Mesothelial cell of epicardium (in vitro differentiated cells): ENCODE data around the gene PREX1. TPM values are rescaled to one million over a fixed set of nuclear protein-coding genes. Genes with fewer than 3 reads are reported as not detected.

Experiments used
- DNase-seq, 2 experiments: peaks; one replicate each; pipeline ENCODE4 v3.0.0; 2021; ENCODE audit warnings: low spot score in 2 of 2; ENCODE audit not compliant: unreplicated experiment in 2 of 2
- H3K27ac Mint-ChIP-seq: 2 replicates; pipeline ENCODE4 v1.8.0; 2021; ENCODE audit warnings: mixed read lengths
- H3K27me3 Mint-ChIP-seq: 2 replicates; pipeline ENCODE4 v1.8.0; 2021; ENCODE audit warnings: low read depth, mixed read lengths
- H3K36me3 Mint-ChIP-seq: 2 replicates; pipeline ENCODE4 v1.8.0; 2021; ENCODE audit warnings: mixed read lengths
- H3K4me1 Mint-ChIP-seq: 2 replicates; pipeline ENCODE4 v1.8.0; 2021; ENCODE audit warnings: mixed read lengths
- H3K4me3 Mint-ChIP-seq: 2 replicates; pipeline ENCODE4 v1.8.0; 2021; ENCODE audit warnings: mild to moderate bottlenecking, moderate library complexity, mixed read lengths
- H3K9me3 Mint-ChIP-seq: 2 replicates; pipeline ENCODE4 v1.8.0; 2021; ENCODE audit warnings: mixed read lengths
- total RNA-seq: library from RNA; stranded (reverse); gene quantifications from 3 replicates; pipeline ENCODE4 v1.2.1, GENCODE V29; 2021
- TF ChIP-seq, protein P1 (sequence below): fragments of 200-600 bp; sonication (generic); IDR thresholded peaks from one replicate; pipeline ENCODE4 v1.5.0; 2021; ENCODE audit warnings: antibody characterized with exemption; ENCODE audit not compliant: unreplicated experiment

Gene PREX1
- total RNA-seq, 1 donor from 2014 or later = 8.3 TPM

DNA sequence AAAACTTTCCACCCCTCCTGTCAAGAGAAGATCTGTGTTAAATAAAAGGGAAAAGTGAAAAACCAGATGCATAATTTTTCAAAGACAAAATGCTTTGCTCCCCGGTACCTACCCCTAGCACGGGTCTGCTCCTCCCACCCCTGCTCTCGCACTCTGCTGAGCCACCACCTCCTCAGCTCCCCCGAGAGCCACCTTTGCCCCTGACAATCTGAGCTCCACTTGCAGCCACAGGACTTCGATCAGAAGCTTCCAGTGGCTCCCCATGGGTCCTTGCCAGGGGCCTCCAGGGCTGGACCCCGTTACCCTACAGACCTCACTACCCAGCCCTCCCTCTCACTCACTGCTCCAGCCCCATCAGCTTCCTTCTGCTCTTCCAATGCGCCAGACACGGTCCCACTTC is 171.7 kb downstream of the PREX1 start:
- no peak overlapping the region for H3K4me3 Mint-ChIP-seq
- H3K9me3 Mint-ChIP-seq = peaks cover 12% of the 10 kb centered on the region
- H3K36me3 Mint-ChIP-seq = no peaks in the 10 kb centered on the region
- TF ChIP-seq, protein P1, sequence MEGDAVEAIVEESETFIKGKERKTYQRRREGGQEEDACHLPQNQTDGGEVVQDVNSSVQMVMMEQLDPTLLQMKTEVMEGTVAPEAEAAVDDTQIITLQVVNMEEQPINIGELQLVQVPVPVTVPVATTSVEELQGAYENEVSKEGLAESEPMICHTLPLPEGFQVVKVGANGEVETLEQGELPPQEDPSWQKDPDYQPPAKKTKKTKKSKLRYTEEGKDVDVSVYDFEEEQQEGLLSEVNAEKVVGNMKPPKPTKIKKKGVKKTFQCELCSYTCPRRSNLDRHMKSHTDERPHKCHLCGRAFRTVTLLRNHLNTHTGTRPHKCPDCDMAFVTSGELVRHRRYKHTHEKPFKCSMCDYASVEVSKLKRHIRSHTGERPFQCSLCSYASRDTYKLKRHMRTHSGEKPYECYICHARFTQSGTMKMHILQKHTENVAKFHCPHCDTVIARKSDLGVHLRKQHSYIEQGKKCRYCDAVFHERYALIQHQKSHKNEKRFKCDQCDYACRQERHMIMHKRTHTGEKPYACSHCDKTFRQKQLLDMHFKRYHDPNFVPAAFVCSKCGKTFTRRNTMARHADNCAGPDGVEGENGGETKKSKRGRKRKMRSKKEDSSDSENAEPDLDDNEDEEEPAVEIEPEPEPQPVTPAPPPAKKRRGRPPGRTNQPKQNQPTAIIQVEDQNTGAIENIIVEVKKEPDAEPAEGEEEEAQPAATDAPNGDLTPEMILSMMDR = no peak
- peaks cover 3% of the 10 kb centered on the region for H3K27me3 Mint-ChIP-seq
- no peaks in the 10 kb centered on the region for H3K4me1 Mint-ChIP-seq
- no peak overlapping the region for H3K27ac Mint-ChIP-seq
- no peak for DNase-seq

DNA sequence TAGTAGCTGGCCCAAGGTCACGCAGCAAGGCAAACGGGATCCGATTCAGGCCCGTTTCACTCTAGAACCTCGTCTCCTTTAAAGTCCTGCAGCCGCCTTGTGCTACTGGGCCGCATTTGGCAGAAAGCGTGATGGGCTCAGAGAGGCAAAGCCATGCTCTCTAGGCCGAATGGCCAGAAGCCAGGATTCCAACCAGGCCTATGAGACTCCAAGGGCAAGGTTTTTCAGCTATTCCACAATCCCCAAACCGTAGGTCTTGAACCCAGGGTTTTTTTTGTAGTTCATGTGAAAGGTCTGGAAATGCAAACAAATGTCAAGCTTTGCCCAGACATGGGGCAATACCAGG is 174.1 kb downstream of the PREX1 start:
- Mint-ChIP-seq H3K36me3 (no peaks in the 10 kb centered on the region), H3K27me3 (peaks cover 3% of the 10 kb centered on the region), H3K27ac (no peak overlapping the region), H3K9me3 (no peaks in the 10 kb centered on the region), H3K4me1 (peaks cover under 1% of the 10 kb centered on the region), H3K4me3 (no peak overlapping the region)
- TF ChIP-seq, protein P1 = no peak
- no peak for DNase-seq

DNA sequence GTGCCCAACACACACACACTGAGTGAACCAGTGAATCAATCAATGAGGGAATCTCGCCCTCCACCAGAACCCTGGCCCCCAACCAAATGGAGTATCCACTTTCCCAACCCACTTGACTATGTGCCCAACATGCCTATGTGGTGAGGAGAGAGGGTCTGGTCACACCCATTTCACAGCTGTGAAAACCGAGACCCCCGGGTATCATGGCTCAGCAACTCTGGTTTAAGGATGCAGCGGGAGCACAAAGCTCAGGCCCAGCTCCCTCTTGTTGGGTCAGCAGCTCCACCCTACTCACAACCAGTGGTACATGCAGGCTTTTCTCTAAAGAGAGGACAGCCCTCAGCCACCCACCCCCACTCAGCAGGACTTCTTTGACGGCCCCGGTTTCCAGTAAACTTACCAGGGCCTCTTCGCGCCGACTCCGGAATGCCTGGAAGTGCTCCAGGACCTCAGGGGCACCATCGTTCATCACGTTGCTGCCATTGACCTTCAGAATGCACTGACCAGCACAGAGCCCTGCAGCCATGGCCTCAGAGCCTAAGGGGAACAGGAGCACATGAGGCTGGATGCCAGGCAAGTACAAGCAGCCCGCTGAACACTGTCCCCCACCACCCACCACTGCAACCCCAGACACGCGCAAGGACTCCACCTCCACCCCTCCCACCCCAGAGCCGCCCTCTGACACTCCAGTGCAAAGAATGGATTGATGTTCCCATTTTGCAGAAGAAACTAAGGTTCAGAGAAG is 174.7 kb downstream of the PREX1 start:
- no peaks in the 10 kb centered on the region for H3K36me3 Mint-ChIP-seq
- no peaks in the 10 kb centered on the region for H3K9me3 Mint-ChIP-seq
- H3K27ac Mint-ChIP-seq = no peak overlapping the region
- H3K27me3 Mint-ChIP-seq = peaks cover 3% of the 10 kb centered on the region
- H3K4me1 Mint-ChIP-seq = peaks cover 5% of the 10 kb centered on the region
- TF ChIP-seq, protein P1 = no peak
- H3K4me3 Mint-ChIP-seq = no peak overlapping the region
- DNase-seq = no peak

DNA sequence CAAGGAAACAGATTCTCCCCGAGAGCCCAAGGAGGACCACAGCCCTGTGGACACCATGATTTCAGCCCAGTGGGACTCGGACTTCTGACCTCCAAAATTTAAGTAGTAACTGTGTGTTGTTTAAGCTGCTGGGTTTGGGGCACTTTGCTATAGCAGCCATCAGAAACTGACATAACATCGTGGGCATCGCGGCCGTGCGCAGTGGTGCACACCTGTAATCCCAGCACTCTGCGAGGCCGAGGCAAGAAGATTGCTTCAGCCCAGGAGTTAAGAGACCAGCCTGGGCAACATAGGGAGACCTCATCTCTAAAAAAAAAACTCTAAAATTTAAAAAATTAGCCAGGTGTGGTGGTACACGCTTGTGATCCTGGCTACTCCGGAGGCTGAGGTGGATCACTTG is 175.8 kb downstream of the PREX1 start:
- Mint-ChIP-seq H3K4me1 (peaks cover 5% of the 10 kb centered on the region), H3K27me3 (no peaks in the 10 kb centered on the region), H3K36me3 (no peaks in the 10 kb centered on the region), H3K27ac (no peak overlapping the region), H3K4me3 (no peak overlapping the region), H3K9me3 (no peaks in the 10 kb centered on the region)
- TF ChIP-seq, protein P1 = no peak
- no peak for DNase-seq

DNA sequence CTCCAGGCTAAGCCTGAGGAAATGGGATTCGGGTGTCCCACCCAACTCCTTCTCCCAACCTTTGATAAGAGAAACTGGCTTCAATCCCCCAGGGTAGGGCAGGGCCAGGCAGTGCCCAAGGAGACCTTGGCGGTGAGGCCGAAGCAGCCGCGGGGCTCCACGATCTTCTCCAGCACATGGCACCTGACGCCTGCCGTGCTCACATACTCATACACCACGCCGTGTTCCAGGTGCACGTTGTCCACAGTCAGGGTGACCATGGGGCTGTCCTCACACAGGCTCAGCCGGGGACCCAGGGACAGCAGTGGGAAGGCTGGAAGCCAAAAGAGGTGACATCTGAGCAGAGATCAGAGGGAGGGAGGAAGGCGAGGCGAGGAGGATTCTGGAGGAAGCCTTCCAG is 176.5 kb downstream of the PREX1 start:
- Mint-ChIP-seq H3K36me3 (no peaks in the 10 kb centered on the region), H3K27me3 (no peaks in the 10 kb centered on the region), H3K4me1 (peaks cover 5% of the 10 kb centered on the region), H3K27ac (no peak overlapping the region), H3K4me3 (no peak overlapping the region), H3K9me3 (no peaks in the 10 kb centered on the region)
- TF ChIP-seq, protein P1 = no peak
- no peak for DNase-seq
